Activated CD4-positive, CD25-positive, alpha-beta regulatory T cell treated with anti-CD3 and anti-CD28 coated beads, Interleukin-2, amount 50 U/mL, for 24 hours (primary cell): Measurements from ENCODE around the gene SPARC.
"Not testable (repeated sequence)": the region's sequence is repeated elsewhere in the genome, so short reads cannot be mapped to it uniquely, and the experiment has no call there.

Source experiments
- ATAC-seq, 2 donors: fragments of 150-1000 bp; cut with Tn5 transposase; one replicate each; pipeline ENCODE4 v1.10.0; 2021; ENCODE audit warnings: mild to moderate bottlenecking in 1 of 2, moderate library complexity in 1 of 2

The SPARC gene, protein sequence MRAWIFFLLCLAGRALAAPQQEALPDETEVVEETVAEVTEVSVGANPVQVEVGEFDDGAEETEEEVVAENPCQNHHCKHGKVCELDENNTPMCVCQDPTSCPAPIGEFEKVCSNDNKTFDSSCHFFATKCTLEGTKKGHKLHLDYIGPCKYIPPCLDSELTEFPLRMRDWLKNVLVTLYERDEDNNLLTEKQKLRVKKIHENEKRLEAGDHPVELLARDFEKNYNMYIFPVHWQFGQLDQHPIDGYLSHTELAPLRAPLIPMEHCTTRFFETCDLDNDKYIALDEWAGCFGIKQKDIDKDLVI

DNA sequence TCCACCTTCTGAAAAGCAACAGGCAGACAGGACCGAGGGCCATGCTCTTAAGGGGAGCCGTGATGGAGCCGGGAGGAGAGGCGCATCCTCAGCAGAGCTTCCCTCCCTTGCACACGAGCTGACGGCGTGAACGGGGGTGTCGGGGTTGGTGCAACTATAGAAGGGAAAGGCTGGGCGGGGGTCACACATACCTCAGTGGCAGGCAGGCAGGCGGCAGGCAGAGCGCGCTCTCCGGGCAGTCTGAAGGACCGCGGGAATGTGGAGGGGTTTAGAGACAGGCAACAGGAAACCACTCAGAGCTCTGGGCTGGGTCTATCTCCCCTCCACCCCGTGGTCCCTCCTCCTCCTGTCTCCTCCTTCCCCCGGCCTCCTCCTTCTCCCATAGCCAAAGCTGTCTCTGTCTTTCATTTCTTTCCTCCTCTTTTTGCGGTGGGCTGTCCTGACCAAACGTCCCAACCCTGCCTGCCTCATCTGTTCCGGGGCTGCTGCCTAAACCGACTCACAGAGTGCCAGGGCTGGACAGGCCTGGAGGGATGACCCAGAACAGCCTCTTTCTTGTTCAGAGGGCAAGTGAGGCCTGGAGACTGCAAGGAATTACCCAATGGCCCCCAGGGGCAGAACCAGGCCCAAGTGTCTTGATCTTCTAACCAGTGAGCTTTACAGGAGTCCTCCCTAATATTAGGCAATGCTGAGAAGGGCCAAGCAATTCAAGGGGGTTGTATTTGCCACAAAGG, at the start of gene SPARC:
SPARC (minus strand) TSS at position 242 of the 734 bp plus-strand sequence. CDS start 10,727 bp downstream, outside the sequence.
- ATAC-seq, result peak in 1 of 2 donors; percentile 17

DNA sequence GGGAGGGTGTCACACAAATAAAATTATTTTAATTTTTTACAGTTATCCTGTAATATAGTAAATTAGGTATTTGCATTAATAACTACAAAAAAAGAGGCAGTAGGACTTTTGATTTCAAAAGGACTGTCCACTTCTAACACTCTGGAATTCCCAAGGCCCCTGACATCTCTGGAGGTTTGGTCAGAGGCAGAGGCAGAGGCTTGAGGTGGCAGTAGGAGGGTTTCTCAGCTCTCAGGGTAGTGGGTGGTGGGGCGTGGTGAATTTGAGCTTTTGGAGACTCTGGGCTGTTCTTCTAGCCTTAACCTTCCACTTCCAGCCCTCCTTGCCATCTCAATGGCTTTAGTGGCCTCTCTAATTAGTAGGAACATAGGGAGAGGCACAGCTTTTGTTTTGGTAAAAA, 48.9 kb upstream of the SPARC start:
- ATAC-seq, result no peak

GRCh38 chr5:151734064-151734408, 47.3 kb upstream of the SPARC start:
- ATAC-seq, result no peak

DNA sequence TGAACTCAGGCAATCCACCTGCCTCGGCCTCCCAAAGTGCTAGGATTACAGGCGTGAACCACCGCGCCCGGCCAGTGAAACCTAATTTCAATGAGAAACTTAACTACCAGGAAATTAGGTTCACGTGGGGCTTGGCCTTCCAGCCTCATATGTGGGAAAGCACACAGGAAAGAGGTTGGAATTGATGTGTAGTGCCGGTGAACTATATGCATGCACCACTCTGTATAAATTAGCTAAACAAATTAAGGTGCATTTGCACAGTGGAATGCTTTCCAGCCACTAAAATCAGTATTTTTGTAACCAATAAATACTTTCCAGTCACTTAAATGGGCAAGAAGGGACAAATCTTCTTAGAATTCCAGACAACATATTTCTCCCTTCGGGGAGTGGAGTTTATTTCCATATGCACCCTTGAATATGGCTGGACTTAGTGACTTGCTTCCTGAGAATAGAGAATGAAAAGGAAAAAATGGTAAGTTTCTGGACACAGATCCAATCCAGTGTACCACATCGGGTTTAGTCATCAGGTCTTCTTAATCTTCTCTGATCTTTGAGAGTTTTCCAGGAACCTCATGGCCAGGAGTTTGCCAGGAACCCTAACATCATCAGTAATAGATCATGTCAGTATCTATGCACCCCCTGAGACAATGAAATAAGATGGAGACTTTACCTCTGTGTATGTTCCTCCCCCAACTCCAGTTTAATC, 46.8 kb upstream of the SPARC start:
- ATAC-seq, result no peak

- no peak for ATAC-seq
Observed at GRCh38 chr5:151730381-151730780, 43.7 kb upstream of the SPARC start.

DNA sequence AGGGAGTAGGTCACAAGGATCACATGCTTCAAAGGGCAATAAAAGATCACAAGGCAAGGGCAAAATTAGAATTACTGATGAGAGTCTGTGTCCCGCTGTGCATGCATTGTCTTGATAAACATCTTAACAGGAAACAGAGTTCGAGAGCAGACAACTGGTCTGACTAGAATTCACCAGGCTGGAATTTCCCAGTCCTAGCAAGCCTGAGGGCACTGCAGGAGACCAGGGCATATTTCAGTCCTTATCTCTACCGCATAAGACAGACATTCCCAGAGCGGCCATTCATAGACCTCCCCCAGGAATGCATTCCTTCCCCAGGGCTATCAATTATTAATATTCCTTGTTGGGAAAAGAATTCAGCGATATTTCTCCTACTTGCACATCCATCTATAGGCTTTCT, 42.9 kb upstream of the SPARC start:
- ATAC-seq, result not testable (repeated sequence)

GRCh38 chr5:151724360-151724759, 37.6 kb upstream of the SPARC start:
- no peak for ATAC-seq

- no peak for ATAC-seq
Observed at GRCh38 chr5:151722546-151722945, 35.8 kb upstream of the SPARC start.

DNA sequence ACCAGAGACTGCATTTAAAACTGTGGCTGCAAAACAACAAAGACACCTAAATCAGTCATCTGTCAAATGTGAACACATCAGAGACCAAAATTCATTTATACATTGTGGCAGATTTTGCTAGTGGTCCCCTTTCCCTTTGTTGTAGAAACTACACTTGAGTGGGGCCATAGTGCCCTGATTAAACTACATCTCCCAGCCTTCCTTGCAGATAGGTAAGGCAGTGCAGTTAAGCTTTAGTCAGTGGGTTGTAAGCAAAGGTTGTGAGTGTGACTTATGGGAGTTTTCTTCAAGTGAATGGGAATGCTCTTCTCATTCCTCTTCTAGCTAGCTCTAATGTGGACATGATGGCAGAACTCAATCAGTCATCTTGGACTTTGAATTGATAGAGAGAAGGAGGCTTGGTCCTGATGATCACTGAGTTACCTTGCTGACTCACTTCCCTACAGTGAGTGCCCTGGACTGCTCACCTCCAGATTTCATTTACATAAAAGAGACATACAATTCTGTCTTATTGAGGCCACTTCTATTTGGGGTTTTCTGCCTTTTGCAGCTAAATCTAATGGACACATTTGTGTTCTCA, 35.2 kb upstream of the SPARC start:
- peak in 1 of 2 donors; percentile 28 for ATAC-seq

GRCh38 chr5:151721087-151721646, 34.5 kb upstream of the SPARC start:
- ATAC-seq, result peak; percentile 75 to 77

DNA sequence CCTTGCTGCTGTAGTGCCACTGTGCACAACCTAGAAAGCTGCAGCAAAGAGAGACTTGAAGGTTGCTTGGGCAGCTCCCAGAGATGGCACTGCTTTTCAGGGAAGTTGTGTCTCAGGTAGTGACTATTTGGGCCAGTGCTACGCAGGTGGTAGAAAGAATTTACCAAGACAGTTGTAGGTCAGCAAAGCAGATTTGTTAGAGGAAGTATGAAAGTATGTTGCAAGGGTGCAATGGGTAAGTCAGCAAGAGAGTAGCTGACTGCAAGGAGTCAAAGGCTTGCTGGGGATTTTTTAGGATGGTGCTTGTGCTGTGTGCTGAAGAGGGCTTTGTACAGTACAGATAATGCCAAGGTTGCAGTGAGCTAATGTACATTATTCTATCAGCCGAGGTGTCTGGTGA, 33.5 kb upstream of the SPARC start:
- no peak for ATAC-seq

GRCh38 chr5:151719228-151720000, 32.7 kb upstream of the SPARC start:
- no peak for ATAC-seq

GRCh38 chr5:151718646-151719045, 31.9 kb upstream of the SPARC start:
- no peak for ATAC-seq

GRCh38 chr5:151718153-151718552, 31.4 kb upstream of the SPARC start:
- no peak for ATAC-seq

GRCh38 chr5:151717416-151717815, 30.7 kb upstream of the SPARC start:
- ATAC-seq, result no peak

DNA sequence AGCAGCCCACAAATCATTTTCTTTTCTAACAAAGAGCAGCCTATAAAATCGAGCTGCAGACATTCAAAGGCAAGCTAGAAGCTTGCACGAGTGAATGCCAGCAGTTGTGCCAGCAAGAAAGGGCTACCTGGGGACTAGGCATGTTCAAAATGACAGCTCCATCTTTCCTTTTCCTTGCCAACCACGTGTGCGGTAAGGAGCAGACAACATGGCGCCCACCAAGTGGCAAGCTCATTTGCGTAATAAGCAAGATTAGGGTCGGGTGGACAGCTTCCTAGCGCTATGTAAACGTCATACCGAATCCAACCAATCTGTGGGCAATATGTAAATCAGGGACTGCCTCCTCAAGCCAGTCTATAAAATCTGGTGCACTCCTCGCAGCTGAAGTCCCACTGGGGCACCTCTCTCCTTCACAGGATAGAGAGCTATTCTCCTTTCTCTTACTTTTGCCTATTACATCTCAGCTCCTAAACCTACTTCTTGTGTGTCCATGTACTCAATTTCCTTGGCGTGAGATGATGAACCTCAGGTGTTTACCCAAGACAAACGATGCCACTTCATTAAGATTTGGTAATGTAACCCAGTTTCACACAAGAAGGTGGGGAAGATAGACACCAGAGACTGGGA, 22.5 kb upstream of the SPARC start:
- ATAC-seq, result no peak

GRCh38 chr5:151708126-151708525, 21.4 kb upstream of the SPARC start:
- no peak for ATAC-seq

DNA sequence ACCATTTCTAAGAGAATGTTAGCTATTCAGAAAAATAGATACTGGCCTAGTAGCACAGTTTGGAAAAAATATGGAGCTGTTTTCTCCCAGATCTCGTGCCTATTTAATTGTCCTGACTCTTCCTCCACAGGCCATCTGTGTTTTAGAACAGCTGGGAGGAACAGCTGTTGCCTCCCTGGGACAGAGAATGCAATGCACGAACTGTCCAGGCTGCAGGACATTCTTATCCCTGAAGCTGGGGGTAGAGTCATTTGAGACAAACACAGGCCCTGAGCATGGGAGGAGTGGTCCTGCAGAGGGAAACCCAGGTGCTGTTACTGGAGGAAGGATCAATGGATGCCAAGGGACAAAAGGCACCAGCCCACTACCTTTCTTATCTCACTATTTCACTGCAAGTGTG, 20.9 kb upstream of the SPARC start:
- no peak for ATAC-seq

- no peak for ATAC-seq
Observed at GRCh38 chr5:151706906-151707305, 20.2 kb upstream of the SPARC start.

- ATAC-seq, result no peak
Observed at GRCh38 chr5:151703780-151704179, 17.1 kb upstream of the SPARC start.

GRCh38 chr5:151703227-151703626, 16.5 kb upstream of the SPARC start:
- ATAC-seq, result no peak

DNA sequence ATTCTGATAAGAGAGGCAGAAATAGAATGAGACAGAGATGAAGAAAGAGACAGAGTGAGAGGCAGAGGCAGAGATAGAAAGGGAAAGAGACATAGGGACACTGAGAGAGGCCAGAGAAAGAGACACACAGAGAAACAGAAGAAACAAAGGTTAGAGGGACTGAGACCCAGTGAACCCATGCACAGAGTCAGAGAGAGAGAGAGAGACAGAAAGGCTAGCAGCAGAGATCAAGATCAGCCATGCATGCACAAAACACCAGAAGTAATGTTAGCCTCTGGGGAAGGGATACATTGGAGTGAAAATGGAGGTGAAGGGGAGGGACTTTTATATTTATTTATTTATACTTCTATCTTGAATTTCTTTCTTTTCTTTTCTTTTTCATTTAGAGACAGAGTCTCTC, 14.1 kb upstream of the SPARC start:
- no peak for ATAC-seq
